Transverse colon (tissue), 4 donors: ENCODE measurements around the gene RIPPLY3. TPM values are rescaled to one million over a fixed set of nuclear protein-coding genes. Genes with fewer than 3 reads are reported as not detected.
"Not testable (repeated sequence)": the region's sequence is repeated elsewhere in the genome, so short reads cannot be mapped to it uniquely, and the experiment has no call there.

Source experiments
- DNase-seq: peaks from one replicate; pipeline ENCODE4 v3.0.0-alpha.2; 2019
- H3K27ac ChIP-seq, 4 donors: fragments of 200-600 bp; sonication (generic); 2 replicates each; pipeline ENCODE4 v1.5.1; 2016 to 2018; ENCODE audit warnings: inconsistent platforms in 4 of 4
- H3K27me3 ChIP-seq: fragments of 200-600 bp; sonication (generic); 2 replicates; pipeline ENCODE4 v1.5.1; 2017; ENCODE audit warnings: inconsistent platforms
- H3K36me3 ChIP-seq, 4 donors: fragments of 200-600 bp; sonication (generic); 2 replicates each; pipeline ENCODE4 v1.5.1; 2017 to 2019; ENCODE audit warnings: inconsistent platforms in 4 of 4
- H3K4me1 ChIP-seq, 4 donors: fragments of 200-600 bp; sonication (generic); 2 replicates each; pipeline ENCODE4 v1.5.1; 2017 to 2020; ENCODE audit warnings: inconsistent platforms in 4 of 4
- H3K4me3 ChIP-seq, 4 donors: fragments of 200-600 bp; sonication (generic); 1 replicate in 1 of 4; 2 replicates in 3 of 4; pipeline versions ENCODE4 v1.5.1 to v1.6.1; 2017 to 2019; ENCODE audit warnings: inconsistent platforms in 4 of 4
- H3K9me3 ChIP-seq, 2 donors: fragments of 200-600 bp; sonication (generic); 2 replicates each; pipeline ENCODE4 v1.5.1; 2017 to 2019; ENCODE audit warnings: inconsistent platforms in 2 of 2
- EP300 ChIP-seq: sonication (generic); formaldehyde crosslinking; IDR thresholded peaks from one replicate; pipeline ENCODE4 v1.6.1; 2017; ENCODE audit warnings: antibody characterized with exemption, low read depth
- POLR2A ChIP-seq: fragments of 450-650 bp; IDR thresholded peaks from one replicate; pipeline ENCODE4 v1.6.1; 2016; ENCODE audit warnings: antibody characterized with exemption, mild to moderate bottlenecking, moderate library complexity
- POLR2AphosphoS5 ChIP-seq, 3 donors: sonication (generic); formaldehyde crosslinking; IDR thresholded peaks; one replicate each; pipeline ENCODE4 v1.6.1; 2016; ENCODE audit warnings: antibody characterized with exemption in 3 of 3
- WGBS, 2 donors: methylation state at CpG; one replicate each; pipeline ENCODE4 v1.1.5; 2018; ENCODE audit warnings: low coverage in 1 of 2; 5-methylcytosine and 5-hydroxymethylcytosine counted together
- in situ Hi-C, 4 donors: fragments of 200-750 bp; cut with MboI; loops; one replicate each; pipeline versions ENCODE4 v1.15.0 to v1.15.1; 2017; ENCODE audit warnings: low sequenced_read_pairs in 3 of 4, low pct_ligation_motif_present in 1 of 4, low pct_unique_long_range_greater_than_20kb in 1 of 4
- intact Hi-C: fragments of 100-400 bp; cut with DNase I; formaldehyde crosslinking; loops from one replicate; pipeline ENCODE4 v1.15.1; 2023; ENCODE audit warnings: low total_unique reads
- total RNA-seq, 4 donors: library from RNA; depleted of rRNA; stranded (reverse); fragments of >200 nt; gene quantifications; one replicate each; pipeline ENCODE4 v1.1.0, GENCODE V29; 2016
- TF ChIP-seq, protein P1 (sequence below), 5 experiments: fragments of 200-600 bp in 3 of 5; fragments of 450-650 bp in 2 of 5; sonication (generic) in 3 of 5; IDR thresholded peaks; 1 replicate in 2 of 5; 2 replicates in 3 of 5; pipeline ENCODE4 v1.5.1; 2016 to 2017; ENCODE audit warnings: antibody characterized with exemption in 5 of 5, inconsistent platforms in 3 of 5, mild to moderate bottlenecking in 2 of 5, moderate library complexity in 1 of 5

RIPPLY3 gene
- total RNA-seq, 4 donors from 2014 or later: 0.27 TPM; not detected in 3

DNA sequence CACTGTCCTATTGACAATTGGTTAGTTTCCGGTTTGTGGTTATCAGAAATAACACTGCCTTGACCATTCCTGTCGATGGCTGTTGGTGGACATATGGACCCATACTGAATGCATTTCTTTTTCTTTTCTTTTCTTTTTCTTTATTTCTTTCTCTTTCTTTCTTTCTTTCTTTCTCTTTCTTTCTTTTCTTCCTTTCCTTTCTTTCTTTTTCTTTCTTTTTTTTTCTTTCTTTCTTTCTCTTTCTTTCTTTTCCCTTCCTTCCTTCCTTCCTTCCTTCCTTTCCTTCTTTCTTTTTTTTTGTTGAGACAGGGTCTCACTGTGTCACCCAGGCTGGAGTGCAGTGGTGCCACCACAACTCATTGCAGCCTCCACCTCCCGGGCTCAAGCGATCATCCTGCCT, 24.4 kb downstream of the RIPPLY3 start:
- no peaks in the 10 kb centered on the region for H3K27me3 ChIP-seq
- H3K4me1 ChIP-seq: peaks cover 0 to 10% (median 1%) of the 10 kb centered on the region in 4 donors
- no peaks in the 10 kb centered on the region for H3K36me3 ChIP-seq
- no peak overlapping the region for H3K27ac ChIP-seq
- no peak overlapping the region for H3K4me3 ChIP-seq
- no peak for DNase-seq
- 90 to 94% methylated on average over 2 to 4 of the region's 4 CpGs for WGBS, 2 donors
- no peaks in the 10 kb centered on the region for H3K9me3 ChIP-seq
- intact Hi-C loops: no loop called here
- TF ChIP-seq POLR2A: no peak
- no peak for TF ChIP-seq EP300
- in situ Hi-C loops: no loop called here

DNA sequence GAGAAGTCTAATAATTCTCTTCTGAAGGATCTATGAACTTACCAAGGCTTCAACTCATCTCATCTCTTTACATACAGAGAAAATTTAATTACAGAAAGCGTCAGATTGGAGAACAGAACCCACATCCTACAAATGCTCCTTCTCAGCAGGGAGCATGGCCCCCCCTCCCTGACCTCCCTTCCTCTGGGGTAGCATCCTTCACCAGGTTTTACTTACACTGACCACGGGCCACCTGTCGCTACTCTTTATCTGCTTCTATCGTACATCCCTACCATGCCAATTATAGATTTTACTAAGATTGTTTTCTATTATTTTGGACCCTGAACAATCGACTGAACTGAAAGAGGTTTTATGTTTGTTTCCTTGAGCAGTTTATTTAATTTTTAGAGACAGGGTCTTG, 25.8 kb downstream of the RIPPLY3 start:
- peak overlapping the region in 2 of 4 donors; percentile 3 to 36 for H3K27ac ChIP-seq
- in situ Hi-C loops (no loop called here), intact Hi-C loops (no loop called here)
- 82 to 94% methylated on average over 5 of the region's 5 CpGs for WGBS, 2 donors
- H3K36me3 ChIP-seq: no peaks in the 10 kb centered on the region
- H3K4me3 ChIP-seq: no peak overlapping the region
- TF ChIP-seq, protein P1, sequence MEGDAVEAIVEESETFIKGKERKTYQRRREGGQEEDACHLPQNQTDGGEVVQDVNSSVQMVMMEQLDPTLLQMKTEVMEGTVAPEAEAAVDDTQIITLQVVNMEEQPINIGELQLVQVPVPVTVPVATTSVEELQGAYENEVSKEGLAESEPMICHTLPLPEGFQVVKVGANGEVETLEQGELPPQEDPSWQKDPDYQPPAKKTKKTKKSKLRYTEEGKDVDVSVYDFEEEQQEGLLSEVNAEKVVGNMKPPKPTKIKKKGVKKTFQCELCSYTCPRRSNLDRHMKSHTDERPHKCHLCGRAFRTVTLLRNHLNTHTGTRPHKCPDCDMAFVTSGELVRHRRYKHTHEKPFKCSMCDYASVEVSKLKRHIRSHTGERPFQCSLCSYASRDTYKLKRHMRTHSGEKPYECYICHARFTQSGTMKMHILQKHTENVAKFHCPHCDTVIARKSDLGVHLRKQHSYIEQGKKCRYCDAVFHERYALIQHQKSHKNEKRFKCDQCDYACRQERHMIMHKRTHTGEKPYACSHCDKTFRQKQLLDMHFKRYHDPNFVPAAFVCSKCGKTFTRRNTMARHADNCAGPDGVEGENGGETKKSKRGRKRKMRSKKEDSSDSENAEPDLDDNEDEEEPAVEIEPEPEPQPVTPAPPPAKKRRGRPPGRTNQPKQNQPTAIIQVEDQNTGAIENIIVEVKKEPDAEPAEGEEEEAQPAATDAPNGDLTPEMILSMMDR (IDR thresholded peaks at IDR 0.05): no peak
- no peak for DNase-seq
- H3K9me3 ChIP-seq: no peaks in the 10 kb centered on the region
- peaks cover 0 to 10% (median 1%) of the 10 kb centered on the region in 4 donors for H3K4me1 ChIP-seq
- H3K27me3 ChIP-seq: no peaks in the 10 kb centered on the region

DNA sequence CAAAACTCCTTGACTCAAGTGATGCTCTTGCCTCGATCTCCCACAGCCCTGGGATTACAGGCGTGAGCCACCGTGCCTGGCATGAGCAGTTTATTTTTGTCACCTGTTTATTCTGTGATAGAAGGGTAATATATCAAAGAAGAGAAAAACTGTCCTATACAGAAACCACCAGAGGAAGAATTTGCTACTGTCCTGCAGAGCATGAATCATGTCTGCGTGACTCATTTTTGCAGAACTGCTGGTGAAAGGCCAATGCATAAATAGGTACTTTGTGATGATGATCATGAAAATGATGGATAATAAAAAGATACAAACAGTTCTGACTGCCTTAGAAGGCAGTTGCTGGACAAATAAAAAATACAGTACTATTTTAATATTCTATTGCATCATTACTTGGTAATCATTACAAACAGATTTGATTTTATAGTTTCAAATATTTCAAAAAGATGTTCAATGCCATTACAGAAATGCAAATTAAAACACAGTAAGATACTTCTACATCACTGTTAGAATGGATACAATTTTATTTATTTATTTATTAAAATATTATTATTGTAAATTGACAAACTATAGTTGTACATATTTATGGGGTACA, 26.5 kb downstream of the RIPPLY3 start:
- DNase-seq: no peak
- Histone ChIP-seq H3K27me3 (no peaks in the 10 kb centered on the region), H3K27ac (peak overlapping the region in 2 of 4 donors; percentile 3 to 36), H3K36me3 (no peaks in the 10 kb centered on the region), H3K4me3 (no peak overlapping the region), H3K4me1 (peaks cover 0 to 10% (median 1%) of the 10 kb centered on the region in 4 donors), H3K9me3 (no peaks in the 10 kb centered on the region)
- intact Hi-C loops (no loop called here), in situ Hi-C loops (no loop called here)
- TF ChIP-seq, protein P1 (IDR thresholded peaks at IDR 0.05): no peak
- TF ChIP-seq EP300: peak; percentile 31
- TF ChIP-seq POLR2AphosphoS5 (IDR thresholded peaks at IDR 0.05): peak; percentile 73 to 87 (median 77)
- no peak for TF ChIP-seq POLR2A
- 33 to 65% methylated on average over 1 to 4 of the region's 4 CpGs for WGBS, 2 donors

DNA sequence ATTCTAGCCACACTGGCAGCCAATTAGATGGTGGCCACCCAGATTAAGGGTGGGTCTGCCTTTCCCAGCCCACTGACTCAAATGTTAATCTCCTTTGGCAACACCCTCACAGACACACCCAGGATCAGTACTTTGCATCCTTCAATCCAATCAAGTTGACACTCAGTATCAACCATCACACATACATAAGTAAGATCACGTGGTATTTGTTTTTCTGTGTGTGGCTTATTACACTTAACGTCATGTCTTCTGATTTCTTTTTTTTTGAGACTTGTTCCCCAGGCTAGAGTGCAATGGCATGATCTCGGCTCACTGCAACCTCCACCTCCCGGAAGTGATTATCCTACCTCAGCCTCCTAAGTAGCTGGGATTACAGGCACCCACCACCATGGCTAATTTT, 27.9 kb downstream of the RIPPLY3 start:
- in situ Hi-C loops: not testable (repeated sequence)

DNA sequence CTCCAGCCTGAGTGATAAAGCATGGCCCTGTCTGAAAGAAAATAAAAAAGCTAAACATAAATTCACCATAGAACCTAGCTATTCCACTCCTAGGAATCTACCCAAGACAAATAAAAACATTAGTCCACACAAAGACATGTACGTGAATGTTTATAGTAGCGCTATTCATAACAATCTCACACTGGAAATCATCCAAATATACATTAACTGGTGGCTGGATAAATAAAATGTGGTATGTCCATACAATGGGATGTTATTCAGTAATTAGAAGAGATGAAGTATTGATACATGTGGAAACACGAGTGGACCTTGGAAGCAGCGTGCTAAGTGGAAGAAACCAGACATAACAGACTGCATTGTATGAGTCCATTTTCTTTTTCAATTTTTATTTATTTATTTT, 29.7 kb downstream of the RIPPLY3 start:
- no peak for DNase-seq
- H3K4me1 ChIP-seq: peaks cover 0 to 10% (median 1%) of the 10 kb centered on the region in 4 donors
- in situ Hi-C loops (no loop called here), intact Hi-C loops (loop anchor here (5.0 kb wide), 1 partner anchor 116 kb away; no protein-coding TSS in a partner anchor)
- H3K36me3 ChIP-seq: no peaks in the 10 kb centered on the region
- 83 to 87% methylated on average over 4 of the region's 4 CpGs for WGBS, 2 donors
- H3K9me3 ChIP-seq: no peaks in the 10 kb centered on the region
- no peak overlapping the region for H3K4me3 ChIP-seq
- no peaks in the 10 kb centered on the region for H3K27me3 ChIP-seq
- TF ChIP-seq POLR2AphosphoS5 (IDR thresholded peaks at IDR 0.05) (no peak), POLR2A (no peak), EP300 (no peak)
- TF ChIP-seq, protein P1 (IDR thresholded peaks at IDR 0.05): no peak
- no peak overlapping the region for H3K27ac ChIP-seq

More for the DNA sequence above, 27.9 kb downstream of the RIPPLY3 start:
- H3K27ac ChIP-seq, H3K4me1 ChIP-seq, H3K27me3 ChIP-seq, DNase-seq, H3K36me3 ChIP-seq, H3K9me3 ChIP-seq, intact Hi-C loops, H3K4me3 ChIP-seq: not testable (repeated sequence)
- 64 to 84% methylated on average over 4 of the region's 4 CpGs for WGBS, 2 donors
